H1 (cell line): Measurements from ENCODE around the gene THAP7. TPM values are rescaled to one million over a fixed set of nuclear protein-coding genes. Genes with fewer than 3 reads are reported as not detected.

Experiments used
- EP300 ChIP-seq, 2 experiments: IDR thresholded peaks; 1 replicate in 1 of 2; 2 replicates in 1 of 2; pipeline ENCODE4 v1.6.1; 2011 to 2012; ENCODE audit warnings: low read depth in 2 of 2, low read length in 2 of 2, mild to moderate bottlenecking in 2 of 2, borderline replicate concordance in 1 of 2, inconsistent platforms in 1 of 2, moderate library complexity in 1 of 2
- polyA plus RNA-seq, 7 experiments: library from polyadenylated mRNA; depleted of rRNA in 3 of 7; stranded (reverse) in 5 of 7; unstranded in 2 of 7; fragments of >200 nt in 5 of 7; fragments of 200-250 nt in 2 of 7; gene quantifications; 1 replicate in 5 of 7; 2 replicates in 1 of 7; 4 replicates in 1 of 7; pipeline versions ENCODE4 v1.2.1 to v1.2.3, GENCODE V29; 2011 to 2013; ENCODE audit warnings: missing spikeins in 2 of 7, mixed read lengths in 2 of 7
- total RNA-seq: library from RNA; stranded (reverse); fragmentation: NEBNext Ultra II Directional; extraction: Animal tissue kit (Norgen Biotek cat#: 25700); gene quantifications from 2 replicates; pipeline ENCODE4 v1.2.1, GENCODE V29; 2021

THAP7 gene
- total and polyA plus RNA-seq, 2 of the 8 experiments (the other 6 are each of a cell fraction or from before 2014, with no cell fraction given): 16.9 to 32.5 TPM

- no peak for TF ChIP-seq EP300 (IDR thresholded peaks at IDR 0.05; ENCODE audit: borderline replicate concordance in 1 of 2, low read depth in 2 of 2, low read length in 2 of 2)
Measured at GRCh38 chr22:20989323-20990138, 12.4 kb downstream of the THAP7 start (continued).
